CD4-positive, alpha-beta T cell treated with Interleukin-21 for 1 hour (primary cell): Measurements from ENCODE around the gene ARHGAP9.
"Not testable (repeated sequence)": the region's sequence is repeated elsewhere in the genome, so short reads cannot be mapped to it uniquely, and the experiment has no call there.

ENCODE experiments used
- DNase-seq: peaks from one replicate; pipeline ENCODE4 v3.0.0-alpha.2; 2020

The ARHGAP9 gene

DNA sequence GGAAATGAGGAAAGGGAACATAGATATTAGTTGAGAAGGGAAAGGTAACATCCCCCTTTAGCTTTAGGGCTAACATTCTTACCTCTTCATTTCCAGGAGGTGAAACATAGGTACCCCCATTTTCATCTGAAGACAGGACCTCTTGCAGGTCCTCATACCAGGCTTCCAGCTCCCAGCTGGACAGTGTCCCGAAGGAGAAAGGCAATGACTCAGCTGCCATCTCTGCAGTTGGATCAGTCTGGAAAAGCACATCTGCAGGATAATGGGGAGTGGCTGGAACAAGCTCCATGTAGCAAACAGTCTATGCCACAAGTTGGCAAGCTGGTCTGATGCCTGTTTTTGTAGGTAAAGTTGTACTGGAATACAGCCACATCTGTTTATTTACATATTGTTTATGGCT, 37.5 kb upstream of the ARHGAP9 start:
- no peak for DNase-seq

DNA sequence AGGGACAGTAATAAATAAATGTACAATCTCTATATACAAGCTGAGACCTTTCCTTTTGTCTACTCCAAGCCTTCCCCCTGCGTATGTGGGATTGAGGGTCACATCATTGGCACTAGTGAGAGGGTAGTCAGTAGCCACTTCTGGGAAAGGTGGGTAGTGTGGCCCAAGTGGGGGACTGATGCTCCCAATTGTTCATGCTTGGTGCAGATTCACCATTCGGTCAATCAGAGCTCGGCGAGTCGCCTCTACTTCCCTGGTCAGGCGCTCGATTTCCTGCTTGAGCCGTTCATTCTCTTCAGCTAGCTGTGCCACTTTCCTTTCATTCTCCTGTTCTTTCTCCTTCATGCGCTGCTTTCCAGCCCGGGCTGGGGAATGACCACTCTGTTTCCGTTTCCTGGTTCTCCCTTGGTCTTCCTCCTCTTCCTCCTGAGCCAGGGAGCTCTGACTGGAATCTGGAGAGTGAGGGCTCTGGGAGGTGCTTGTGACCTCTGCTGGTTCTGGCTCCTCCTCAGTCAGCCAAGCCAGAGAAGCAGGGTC, 37.0 kb upstream of the ARHGAP9 start:
- no peak for DNase-seq

DNA sequence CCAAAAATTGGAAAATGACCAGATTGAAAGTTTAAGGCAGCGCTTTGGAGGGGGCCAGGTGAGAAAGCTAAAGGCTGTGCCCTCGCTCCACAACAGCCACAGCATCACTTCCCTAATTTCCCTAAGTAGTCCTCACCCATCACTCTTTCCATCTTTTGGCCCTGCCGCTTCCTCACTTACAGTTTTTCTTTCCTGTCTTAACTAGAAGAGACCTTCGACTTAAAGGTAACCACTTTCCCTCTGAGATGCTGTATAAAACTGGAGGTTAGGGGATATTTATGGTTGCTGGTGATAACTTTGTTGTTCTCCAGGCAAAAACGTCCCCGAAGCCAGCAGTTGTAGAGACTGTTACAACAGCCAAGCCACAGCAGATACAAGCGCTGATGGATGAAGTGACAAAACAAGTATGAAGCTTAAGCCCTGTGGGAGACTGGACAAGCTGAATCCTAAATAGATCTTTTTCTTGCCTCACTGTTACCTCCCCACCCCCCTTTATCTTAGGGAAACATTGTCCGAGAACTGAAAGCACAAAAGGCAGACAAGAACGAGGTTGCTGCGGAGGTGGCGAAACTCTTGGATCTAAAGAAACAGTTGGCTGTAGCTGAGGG, 36.4 kb upstream of the ARHGAP9 start:
- no peak for DNase-seq

DNA sequence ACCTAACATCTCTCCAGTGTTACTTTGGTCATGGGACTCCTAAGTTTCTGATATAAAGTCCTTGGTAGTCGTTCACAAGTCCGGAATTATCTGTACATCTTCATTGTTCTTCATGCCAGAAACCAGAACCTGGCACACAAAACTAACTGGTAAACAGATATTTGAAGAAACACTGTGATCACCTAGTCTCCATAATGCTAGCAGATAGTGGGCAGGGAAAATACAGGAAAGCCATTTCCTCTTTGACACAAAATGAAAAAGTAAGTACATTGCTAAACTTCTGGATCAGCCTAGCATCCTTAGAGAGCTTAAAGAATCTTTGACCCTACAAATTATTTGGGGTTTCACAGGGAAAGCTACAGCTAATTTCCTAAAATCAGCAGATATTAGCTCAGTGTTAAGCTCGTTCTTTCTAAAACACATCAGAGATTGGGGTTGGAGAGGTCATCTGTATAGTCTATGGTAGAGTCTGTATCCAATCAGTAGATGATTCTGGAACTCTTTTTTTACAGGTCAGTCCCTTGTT, 35.8 kb upstream of the ARHGAP9 start:
- no peak for DNase-seq

DNA sequence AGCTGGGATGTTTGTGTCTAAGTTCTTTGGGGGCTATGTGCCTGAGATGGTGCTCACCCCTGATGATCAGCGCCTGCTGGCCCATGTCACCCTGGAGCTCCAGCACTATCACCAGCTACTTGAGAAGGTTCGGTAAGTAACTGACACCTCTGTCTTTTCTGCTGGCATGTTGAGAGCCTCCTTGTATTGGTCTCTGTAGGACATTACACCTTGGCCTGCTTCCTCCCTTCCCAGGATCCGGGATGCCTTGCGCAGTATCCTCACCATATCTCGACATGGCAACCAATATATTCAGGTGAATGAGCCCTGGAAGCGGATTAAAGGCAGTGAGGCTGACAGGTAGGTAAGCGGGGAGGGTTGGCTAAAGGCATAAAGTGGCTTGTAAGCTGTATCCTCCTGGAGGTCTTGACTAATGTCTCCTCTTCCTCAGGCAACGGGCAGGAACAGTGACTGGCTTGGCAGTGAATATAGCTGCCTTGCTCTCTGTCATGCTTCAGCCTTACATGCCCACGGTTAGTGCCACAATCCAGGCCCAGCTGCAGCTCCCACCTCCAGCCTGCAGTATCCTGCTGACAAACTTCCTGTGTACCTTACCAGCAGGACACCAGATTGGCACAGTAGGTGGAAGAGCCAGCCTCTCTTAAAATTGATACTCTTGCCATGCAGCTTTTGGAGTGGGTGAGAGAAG, 35.2 kb upstream of the ARHGAP9 start:
- no peak for DNase-seq

DNA sequence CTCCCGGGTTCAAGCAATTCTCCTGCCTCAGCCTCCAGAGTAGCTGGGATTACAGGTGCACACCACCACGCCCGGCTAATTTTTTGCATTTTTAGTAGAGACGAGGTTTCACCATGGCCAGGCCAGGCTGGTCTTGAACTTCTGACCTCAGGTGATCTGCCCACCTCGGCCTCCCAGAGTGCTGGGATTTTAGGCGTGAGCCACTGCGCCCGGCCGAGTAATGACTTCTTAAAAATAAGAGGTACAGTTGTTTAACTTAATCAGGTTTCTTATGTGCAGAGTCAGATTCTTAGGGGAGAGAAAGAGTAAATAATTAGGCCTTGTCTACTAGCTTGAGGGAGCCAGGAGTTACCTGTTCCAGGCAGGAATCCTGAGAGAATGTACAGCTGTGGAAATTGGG, 34.6 kb upstream of the ARHGAP9 start:
- not testable (repeated sequence) for DNase-seq

DNA sequence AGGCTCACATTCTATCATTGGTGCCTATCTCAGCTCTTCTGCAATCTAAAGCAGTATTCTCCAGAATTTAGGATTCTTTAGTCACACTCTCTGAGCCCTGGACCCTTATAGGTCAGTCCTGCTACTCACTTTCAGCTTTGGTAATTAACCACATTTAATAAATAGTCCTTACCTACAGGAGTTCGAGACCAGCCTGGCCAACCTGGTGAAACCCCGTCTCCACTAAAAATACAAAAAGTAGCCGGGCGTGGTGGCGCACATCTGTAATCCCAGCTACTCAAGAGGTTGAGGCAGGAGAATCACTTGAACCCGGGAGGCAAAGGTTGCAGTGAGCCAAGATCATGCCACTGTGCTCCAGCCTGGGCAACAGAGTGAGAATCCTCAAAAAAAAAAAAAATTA, 34.0 kb upstream of the ARHGAP9 start:
- not testable (repeated sequence) for DNase-seq

DNA sequence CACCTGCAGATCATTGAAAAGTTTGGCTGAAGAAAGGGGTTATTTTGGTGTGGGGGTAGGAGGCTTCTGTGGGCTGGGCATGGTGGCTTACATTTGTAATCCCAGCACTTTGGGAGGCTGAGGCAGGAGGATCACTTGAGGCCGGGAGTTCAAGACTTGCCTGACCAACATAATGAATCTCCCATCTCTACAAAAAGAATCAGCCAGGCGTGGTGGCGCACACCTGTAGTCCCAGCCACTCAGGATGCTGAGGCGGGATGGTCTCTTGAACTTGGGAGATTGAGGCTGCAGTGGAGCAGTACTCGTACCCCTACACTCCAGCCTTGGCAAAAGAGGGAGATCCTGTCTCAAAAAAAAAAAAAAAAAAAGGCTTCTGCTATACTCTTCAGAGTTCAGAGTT, 33.6 kb upstream of the ARHGAP9 start:
- DNase-seq = no peak

DNA sequence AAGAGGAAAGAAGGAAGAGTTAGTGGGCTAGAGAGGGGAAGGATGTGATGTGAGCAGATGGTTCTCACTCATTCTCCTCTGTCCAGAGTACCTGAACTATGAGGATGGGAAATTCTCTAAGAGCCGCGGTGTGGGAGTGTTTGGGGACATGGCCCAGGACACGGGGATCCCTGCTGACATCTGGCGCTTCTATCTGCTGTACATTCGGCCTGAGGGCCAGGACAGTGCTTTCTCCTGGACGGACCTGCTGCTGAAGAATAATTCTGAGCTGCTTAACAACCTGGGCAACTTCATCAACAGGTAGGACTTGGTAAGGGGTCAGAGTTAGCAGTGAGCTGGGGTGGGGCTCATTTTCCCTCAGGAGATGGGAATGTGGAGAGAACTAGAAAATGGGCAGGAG, 33.0 kb upstream of the ARHGAP9 start:
- DNase-seq = no peak

DNA sequence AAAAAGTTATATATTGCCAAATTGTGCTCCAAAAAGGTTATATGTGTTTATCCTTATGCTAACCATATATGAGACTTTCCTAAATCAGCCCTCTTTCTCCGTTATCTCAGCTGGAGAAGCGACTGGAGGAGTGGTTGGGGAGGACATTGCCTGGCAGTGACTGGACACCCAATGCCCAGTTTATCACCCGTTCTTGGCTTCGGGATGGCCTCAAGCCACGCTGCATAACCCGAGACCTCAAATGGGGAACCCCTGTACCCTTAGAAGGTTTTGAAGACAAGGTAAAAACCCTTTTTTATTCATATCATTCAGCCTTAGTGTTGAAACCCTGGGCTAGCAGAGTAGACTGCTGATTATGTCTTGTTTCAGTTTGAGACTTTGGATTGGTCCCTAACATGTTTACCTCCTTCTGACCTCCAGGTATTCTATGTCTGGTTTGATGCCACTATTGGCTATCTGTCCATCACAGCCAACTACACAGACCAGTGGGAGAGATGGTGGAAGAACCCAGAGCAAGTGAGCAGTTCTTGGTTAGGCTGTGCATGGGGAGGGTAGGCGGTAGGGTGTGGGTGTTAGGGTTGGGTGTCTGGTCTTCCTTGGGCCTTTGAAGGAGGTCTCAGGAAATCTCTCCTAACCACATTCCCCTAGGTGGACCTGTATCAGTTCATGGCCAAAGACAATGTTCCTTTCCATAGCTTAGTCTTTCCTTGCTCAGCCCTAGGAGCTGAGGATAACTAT, 32.1 kb upstream of the ARHGAP9 start:
- DNase-seq = no peak

DNA sequence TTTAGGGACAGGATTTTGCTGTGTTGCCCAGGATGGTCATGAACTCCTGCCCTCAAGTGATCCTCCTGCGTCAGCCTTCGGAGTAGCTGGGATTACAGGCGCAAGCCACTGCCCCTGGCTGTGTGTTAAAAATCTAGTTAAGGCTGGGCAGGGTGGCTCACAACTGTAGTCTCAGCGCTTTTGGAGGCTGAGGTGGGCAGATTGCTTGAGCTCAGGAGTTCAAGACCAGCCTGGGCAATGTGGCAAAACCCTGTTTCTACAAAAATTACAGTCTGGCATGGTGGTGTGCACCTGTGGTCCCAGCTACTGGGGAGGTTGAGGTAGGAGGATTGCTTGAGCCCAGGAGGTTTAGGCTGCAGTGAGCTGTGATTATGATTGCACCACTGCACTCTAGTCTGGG, 31.5 kb upstream of the ARHGAP9 start:
- DNase-seq = no peak

DNA sequence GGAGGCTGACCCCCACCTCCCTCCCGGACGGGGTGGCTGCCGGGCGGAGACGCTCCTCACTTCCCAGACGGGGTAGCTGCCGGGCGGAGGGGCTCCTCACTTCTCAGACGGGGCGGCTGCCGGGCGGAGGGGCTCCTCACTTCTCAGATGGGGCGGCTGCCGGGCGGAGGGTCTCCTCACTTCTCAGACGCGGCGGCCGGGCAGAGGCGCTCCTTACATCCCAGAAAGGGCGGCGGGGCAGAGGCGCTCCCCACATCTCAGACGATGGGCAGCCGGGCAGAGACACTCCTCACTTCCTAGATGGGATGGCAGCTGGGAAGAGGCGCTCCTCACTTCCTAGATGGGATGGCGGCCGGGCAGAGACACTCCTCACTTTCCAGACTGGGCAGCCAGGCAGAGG, 28.1 kb upstream of the ARHGAP9 start:
- DNase-seq = not testable (repeated sequence)

DNA sequence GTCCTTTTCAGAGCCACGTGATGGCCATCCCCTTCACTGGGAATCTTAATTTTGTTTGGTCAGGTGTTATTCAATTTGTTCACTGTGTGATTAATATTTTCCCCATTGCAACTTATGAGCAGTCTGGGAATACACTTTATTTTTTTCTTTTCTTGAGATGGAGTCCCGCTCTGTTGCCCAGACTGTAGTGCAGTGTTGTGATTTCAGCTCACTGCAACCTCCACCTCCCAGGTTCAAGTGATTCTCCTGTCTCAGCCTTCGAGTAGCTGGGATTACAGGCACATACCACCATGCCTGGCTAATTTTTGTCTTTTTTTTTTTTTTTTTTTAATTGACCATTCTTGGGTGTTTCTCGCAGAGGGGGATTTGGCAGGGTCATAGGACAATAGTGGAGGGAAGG, 26.9 kb upstream of the ARHGAP9 start:
- not testable (repeated sequence) for DNase-seq

DNA sequence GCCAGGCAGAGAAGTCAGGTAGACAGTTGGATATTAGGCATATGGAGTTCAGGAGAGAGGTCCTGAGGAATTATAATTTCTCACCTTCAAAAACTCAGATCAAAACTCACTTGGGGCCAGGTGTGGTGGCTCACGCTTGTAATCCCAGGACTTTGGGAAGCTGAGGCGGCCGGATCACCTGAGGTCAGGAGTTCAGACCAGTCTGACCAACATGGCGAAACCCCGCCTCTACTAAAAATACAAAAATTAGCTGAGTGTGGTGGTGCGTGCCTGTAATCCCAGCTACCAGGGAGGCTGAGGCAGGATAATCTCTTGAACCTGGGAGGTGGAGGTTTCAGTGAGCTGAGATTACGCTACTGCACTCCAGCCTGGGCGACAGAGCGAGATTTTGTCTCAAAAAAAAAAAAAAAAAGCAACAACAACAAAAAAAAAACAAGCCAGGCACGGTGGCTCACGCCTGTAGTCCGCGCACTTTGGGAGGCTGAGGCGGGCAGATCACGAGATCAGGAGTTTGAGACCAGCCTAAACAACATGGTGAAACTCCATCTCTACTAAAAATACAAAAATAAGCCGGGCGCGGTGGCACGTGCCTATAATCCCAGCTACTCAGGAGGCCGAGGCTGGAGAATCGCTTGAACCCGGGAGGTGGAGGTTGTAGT, 22.8 kb upstream of the ARHGAP9 start:
- not testable (repeated sequence) for DNase-seq

DNA sequence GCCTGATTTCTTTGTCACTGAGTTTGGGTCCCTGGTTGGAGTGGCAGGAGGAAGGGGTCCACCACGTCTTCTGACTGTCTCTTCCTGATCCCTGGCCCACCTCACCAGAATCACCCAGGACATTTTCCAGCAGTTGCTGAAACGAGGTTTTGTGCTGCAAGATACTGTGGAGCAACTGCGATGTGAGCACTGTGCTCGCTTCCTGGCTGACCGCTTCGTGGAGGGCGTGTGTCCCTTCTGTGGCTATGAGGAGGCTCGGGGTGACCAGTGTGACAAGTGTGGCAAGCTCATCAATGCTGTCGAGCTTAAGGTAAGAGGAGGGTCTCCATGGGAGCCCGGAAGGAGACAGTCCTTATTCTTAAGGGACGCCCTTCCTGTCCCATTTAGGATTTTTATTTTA, 20.5 kb upstream of the ARHGAP9 start:
- no peak for DNase-seq

DNA sequence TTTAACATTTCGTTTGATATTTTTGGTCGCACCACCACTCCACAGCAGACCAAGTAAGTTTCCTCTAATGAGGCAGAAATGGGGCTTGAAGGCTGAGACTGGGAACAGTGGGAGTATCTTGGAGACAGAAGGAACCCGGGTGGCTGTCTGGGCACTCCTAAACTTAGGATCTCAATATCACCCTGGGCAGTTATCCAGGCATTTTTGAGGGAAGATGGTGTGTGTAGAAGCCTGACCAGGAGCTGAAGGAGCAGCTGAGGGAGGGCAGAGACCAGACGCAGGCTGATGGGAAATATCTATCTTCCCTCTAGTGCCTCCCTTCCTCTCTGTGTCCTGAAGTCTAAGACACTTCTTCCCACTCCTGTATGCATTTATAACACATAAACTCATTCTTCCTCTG, 18.9 kb upstream of the ARHGAP9 start:
- DNase-seq = no peak

DNA sequence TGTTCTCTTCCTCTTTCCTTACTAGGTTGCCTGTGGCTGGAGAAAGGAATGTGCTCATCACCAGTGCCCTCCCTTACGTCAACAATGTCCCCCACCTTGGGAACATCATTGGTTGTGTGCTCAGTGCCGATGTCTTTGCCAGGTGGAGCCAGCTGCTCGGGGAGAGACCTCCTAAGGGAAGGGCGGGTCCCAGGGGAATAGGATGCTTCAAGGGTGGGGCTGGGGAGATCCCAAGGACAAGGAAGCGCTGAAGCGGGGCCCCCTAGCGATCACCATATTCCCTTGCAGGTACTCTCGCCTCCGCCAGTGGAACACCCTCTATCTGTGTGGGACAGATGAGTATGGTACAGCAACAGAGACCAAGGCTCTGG, 18.5 kb upstream of the ARHGAP9 start:
- no peak for DNase-seq

DNA sequence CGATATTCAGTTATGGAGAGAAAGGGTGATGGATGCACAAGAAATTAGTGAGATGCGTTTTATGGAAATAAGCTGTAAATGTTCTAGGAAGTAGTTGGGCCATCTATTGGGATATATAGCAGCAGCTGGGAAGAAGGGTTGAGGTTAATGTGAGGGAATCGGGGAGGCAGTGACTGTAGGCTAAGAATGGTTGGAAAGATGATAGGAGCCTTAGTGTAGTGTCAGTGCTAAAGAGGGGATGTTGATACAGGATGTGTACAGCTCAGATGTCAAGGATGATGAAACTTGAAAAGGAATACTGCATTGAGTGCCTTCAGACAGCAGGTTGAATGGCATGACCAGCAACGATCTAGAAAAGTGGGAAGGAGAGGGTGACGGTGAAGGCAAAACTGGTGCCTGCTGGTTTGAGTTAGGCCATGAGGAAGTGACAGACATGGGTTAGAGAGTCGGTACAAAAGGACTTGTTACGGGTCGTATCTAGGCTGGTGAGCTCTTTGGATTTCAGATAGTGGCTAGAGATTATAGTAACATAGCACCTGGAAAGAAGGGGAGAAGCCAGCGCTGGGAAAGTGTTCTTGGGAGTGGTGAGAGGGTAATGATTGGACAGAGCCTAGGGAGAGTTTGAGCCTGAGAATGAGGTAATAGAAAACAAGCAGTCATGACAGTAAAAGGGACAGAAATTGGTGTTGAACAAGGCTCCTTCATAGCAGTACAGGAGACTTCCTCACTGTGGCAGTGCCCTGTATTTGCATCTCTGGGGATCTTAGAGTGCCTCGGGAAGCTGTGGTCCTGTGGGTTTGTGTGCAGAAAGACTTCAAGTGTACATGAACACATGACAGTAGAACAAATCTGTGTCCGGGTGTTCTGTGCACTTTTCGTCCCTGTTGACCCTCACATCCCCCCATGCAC, 17.8 kb upstream of the ARHGAP9 start:
- no peak for DNase-seq

DNA sequence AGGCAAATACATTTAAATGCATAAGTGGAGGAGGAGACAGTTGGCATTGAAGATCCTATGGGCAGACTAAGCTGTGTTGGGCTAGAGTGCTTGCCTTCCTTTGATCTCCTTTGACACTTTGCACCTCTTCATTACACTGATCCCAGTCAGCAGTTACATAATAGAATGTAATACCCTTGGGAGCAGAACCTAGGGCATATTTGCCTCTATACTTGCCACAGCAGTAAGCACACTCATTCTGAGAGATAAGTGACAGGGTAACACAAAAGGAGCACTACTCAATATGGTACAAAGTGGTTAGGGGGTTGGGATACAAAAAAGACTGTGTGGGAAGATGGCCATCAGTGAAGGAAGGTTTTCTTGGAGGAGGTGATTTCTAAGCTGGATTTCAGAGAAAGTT, 17.2 kb upstream of the ARHGAP9 start:
- no peak for DNase-seq

DNA sequence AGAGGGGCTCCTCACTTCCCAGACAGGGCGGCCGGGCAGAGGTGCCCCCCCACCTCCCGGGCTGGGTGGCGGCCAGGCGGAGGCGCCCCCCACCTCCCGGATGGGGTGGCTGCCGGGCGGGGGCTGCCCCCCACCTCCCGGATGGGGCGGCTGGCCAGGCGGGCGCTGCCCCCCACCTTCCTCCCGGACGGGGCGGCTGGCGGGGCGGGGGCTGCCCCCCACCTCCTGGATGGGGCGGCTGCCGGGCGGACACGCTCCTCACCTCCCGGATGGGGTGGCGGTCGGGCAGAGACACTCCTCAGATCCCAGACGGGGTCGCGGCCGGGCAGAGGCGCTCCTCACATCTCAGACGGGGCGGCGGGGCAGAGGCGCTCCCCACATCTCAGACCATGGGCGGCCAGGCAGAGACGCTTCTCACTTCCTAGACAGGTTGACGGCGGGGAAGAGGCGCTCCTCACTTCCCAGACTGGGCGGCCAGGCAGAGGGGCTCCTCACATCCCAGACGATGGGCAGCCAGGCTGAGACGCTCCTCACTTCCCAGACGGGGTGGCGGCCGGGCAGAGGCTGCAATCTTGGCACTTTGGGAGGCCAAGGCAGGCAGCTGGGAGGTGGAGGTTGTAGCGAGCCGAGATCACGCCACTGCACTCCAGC, 15.5 kb upstream of the ARHGAP9 start:
- not testable (repeated sequence) for DNase-seq

DNA sequence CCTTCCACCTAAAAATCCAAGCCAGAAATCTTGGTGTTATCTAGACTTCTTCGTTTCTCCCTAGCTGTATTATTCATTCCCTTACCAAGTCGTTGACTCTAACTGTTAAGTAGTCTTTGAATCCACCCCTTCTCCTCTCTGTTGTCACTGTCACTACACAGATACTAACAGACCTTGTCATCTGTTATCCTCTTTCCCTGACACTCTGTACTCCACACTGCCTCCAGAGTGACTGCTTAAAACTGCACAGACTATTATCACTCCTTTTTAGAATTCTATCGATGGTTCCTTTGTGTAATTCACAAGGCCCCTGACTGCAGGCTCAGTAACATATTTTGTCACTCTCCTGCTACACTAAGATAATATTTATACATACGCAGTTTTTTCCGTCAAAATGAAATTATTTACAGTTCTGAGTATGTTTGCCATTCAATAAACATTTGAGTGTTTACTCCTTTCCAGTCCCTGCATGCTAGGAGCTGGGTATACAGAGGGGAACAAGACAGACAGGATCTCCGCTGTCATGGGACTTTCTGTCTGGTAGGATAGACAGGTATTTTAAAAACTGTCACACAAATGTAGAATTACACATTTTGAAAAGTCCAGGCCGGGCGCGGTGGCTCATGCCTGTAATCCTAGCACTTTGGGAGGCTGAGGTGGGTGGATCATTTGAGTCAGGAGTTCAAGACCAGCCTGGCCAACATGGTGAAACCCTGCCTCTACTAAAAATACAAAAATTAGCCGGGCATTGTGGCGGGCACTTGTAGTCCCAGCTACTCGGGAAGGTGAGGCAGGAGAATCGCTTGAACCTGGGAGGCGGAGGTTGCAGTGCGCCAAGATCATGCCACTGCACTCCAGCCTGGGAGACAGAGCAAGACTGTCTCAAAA, 12.0 kb upstream of the ARHGAP9 start:
- DNase-seq = no peak
